ENCODE data around the gene RNF166. TPM values are rescaled to one million over a fixed set of nuclear protein-coding genes. Genes with fewer than 3 reads are reported as not detected.

Gene RNF166
- total and polyA plus RNA-seq, 2 of the 13 experiments (the other 11 are each of a cell fraction or from before 2014, with no cell fraction given): 21.4 to 23.0 TPM

DNA sequence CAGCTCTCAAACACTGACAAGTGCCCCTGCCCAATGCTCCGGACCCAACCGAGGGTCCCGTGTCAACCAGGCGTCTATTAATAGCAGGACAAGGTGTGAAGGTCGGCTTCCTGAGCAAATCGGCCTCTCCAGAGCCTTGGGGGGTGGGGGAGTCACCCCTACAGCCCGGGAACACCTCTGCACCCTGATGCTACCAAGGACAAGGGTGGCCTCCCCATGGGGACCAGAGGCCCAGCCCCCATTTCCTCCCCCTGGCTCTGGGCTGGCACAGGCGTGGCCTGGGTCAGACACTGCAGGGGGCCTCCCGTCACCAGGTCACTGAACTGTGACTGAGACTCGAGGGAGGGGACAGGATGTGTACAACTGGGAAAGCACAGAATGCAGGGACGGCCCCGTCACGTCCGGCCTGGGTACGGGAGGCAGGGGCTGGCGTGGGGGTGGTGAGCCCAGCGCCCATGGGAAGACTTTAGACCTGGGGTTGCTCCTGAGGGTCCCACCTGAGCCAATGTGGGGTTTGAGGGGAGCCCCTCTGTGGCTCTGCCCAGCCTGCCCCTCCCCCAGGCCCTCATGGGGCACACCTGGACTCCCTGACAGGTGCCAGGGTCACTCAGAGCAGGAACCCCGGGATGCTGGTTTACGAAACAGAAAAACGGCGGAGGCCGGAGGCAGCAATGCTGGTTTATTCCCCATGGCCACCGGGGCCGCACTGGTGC lies 54.8 kb downstream of the RNF166 start (continued):
- TF ChIP-seq, protein P1, sequence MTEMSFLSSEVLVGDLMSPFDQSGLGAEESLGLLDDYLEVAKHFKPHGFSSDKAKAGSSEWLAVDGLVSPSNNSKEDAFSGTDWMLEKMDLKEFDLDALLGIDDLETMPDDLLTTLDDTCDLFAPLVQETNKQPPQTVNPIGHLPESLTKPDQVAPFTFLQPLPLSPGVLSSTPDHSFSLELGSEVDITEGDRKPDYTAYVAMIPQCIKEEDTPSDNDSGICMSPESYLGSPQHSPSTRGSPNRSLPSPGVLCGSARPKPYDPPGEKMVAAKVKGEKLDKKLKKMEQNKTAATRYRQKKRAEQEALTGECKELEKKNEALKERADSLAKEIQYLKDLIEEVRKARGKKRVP (CRISPR knock-in tag; IDR thresholded peaks at IDR 0.05): no peak
- TF ChIP-seq ZSCAN20 (CRISPR knock-in tag; IDR thresholded peaks at IDR 0.05; ENCODE audit: borderline replicate concordance): no peak
- 0 out of 2 replicates have a peak, but pooled peaks have one; percentile 54 for TF ChIP-seq ZNF879 (CRISPR knock-in tag; IDR thresholded peaks at IDR 0.05)
- TF ChIP-seq, protein P2, sequence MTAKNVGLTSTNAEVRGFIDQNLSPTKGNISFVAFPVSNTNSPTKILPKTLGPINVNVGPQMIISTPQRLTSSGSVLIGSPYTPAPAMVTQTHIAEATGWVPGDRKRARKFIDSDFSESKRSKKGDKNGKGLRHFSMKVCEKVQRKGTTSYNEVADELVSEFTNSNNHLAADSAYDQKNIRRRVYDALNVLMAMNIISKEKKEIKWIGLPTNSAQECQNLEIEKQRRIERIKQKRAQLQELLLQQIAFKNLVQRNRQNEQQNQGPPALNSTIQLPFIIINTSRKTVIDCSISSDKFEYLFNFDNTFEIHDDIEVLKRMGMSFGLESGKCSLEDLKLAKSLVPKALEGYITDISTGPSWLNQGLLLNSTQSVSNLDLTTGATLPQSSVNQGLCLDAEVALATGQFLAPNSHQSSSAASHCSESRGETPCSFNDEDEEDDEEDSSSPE (CRISPR knock-in tag; IDR thresholded peaks at IDR 0.05): peak; percentile 59
- TF ChIP-seq BHLHE40 (IDR thresholded peaks at IDR 0.05; ENCODE audit: low read length): 0 out of 2 replicates have a peak, but pooled peaks have one; percentile 3
- peak; percentile 42; the same call in 1 of the 2 replicates for TF ChIP-seq BORCS8-MEF2B (CRISPR knock-in tag; IDR thresholded peaks at IDR 0.05)
- peak; percentile 89; the same call in 1 of the 2 replicates for TF ChIP-seq MXD4 (CRISPR knock-in tag; IDR thresholded peaks at IDR 0.05)
- TF ChIP-seq, protein P3, sequence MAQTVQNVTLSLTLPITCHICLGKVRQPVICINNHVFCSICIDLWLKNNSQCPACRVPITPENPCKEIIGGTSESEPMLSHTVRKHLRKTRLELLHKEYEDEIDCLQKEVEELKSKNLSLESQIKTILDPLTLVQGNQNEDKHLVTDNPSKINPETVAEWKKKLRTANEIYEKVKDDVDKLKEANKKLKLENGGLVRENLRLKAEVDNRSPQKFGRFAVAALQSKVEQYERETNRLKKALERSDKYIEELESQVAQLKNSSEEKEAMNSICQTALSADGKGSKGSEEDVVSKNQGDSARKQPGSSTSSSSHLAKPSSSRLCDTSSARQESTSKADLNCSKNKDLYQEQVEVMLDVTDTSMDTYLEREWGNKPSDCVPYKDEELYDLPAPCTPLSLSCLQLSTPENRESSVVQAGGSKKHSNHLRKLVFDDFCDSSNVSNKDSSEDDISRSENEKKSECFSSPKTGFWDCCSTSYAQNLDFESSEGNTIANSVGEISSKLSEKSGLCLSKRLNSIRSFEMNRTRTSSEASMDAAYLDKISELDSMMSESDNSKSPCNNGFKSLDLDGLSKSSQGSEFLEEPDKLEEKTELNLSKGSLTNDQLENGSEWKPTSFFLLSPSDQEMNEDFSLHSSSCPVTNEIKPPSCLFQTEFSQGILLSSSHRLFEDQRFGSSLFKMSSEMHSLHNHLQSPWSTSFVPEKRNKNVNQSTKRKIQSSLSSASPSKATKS (CRISPR knock-in tag; IDR thresholded peaks at IDR 0.05): peak; percentile 71; the same call in 1 of the 2 replicates
- TF ChIP-seq, protein P4, sequence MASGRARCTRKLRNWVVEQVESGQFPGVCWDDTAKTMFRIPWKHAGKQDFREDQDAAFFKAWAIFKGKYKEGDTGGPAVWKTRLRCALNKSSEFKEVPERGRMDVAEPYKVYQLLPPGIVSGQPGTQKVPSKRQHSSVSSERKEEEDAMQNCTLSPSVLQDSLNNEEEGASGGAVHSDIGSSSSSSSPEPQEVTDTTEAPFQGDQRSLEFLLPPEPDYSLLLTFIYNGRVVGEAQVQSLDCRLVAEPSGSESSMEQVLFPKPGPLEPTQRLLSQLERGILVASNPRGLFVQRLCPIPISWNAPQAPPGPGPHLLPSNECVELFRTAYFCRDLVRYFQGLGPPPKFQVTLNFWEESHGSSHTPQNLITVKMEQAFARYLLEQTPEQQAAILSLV (CRISPR knock-in tag; IDR thresholded peaks at IDR 0.05; ENCODE audit: borderline replicate concordance): peak; percentile 88; the same call in 1 of the 2 replicates
- peak; percentile 8; the same call in 1 of the 2 replicates for TF ChIP-seq ZNF557 (CRISPR knock-in tag; IDR thresholded peaks at IDR 0.05)
- TF ChIP-seq SPEN (CRISPR knock-in tag; IDR thresholded peaks at IDR 0.05; ENCODE audit: low read depth): peak; percentile 93
- peak; percentile 43; the same call in 1 of the 2 replicates for TF ChIP-seq ISL2 (CRISPR knock-in tag; IDR thresholded peaks at IDR 0.05)
- no peak for TF ChIP-seq ZNF30 (CRISPR knock-in tag; IDR thresholded peaks at IDR 0.05)
- no peak for TF ChIP-seq ZNF430 (CRISPR knock-in tag; IDR thresholded peaks at IDR 0.05)
- TF ChIP-seq, protein P5, sequence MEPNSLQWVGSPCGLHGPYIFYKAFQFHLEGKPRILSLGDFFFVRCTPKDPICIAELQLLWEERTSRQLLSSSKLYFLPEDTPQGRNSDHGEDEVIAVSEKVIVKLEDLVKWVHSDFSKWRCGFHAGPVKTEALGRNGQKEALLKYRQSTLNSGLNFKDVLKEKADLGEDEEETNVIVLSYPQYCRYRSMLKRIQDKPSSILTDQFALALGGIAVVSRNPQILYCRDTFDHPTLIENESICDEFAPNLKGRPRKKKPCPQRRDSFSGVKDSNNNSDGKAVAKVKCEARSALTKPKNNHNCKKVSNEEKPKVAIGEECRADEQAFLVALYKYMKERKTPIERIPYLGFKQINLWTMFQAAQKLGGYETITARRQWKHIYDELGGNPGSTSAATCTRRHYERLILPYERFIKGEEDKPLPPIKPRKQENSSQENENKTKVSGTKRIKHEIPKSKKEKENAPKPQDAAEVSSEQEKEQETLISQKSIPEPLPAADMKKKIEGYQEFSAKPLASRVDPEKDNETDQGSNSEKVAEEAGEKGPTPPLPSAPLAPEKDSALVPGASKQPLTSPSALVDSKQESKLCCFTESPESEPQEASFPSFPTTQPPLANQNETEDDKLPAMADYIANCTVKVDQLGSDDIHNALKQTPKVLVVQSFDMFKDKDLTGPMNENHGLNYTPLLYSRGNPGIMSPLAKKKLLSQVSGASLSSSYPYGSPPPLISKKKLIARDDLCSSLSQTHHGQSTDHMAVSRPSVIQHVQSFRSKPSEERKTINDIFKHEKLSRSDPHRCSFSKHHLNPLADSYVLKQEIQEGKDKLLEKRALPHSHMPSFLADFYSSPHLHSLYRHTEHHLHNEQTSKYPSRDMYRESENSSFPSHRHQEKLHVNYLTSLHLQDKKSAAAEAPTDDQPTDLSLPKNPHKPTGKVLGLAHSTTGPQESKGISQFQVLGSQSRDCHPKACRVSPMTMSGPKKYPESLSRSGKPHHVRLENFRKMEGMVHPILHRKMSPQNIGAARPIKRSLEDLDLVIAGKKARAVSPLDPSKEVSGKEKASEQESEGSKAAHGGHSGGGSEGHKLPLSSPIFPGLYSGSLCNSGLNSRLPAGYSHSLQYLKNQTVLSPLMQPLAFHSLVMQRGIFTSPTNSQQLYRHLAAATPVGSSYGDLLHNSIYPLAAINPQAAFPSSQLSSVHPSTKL (CRISPR knock-in tag; IDR thresholded peaks at IDR 0.05): peak; percentile 70
- peak; percentile 41 for TF ChIP-seq HCFC1 (IDR thresholded peaks at IDR 0.05; ENCODE audit: low read depth, low read length)
- TF ChIP-seq KLF6 (CRISPR knock-in tag; IDR thresholded peaks at IDR 0.05): peak; percentile 32; the same call in 1 of the 2 replicates
- peak; percentile 18; the same call in 1 of the 2 replicates for TF ChIP-seq ZNF616 (CRISPR knock-in tag; IDR thresholded peaks at IDR 0.05; ENCODE audit: low read depth)
- TF ChIP-seq NR1H2 (CRISPR knock-in tag; IDR thresholded peaks at IDR 0.05; ENCODE audit: borderline replicate concordance, low read depth): no peak
- TF ChIP-seq ZFP62 (CRISPR knock-in tag; IDR thresholded peaks at IDR 0.05): no peak
- no peak for TF ChIP-seq MIXL1 (CRISPR knock-in tag; IDR thresholded peaks at IDR 0.05)
